Thyroid gland (tissue), 4 donors: Measurements from ENCODE around the gene ASAP2.

Experiments
- CTCF ChIP-seq, 6 experiments: fragments of 200-600 bp in 3 of 6; fragments of 450-650 bp in 3 of 6; sonication (generic) in 3 of 6; IDR thresholded peaks; one replicate each; pipeline ENCODE4 v1.5.1; 2016 to 2019; ENCODE audit warnings: antibody characterized with exemption in 6 of 6, mild to moderate bottlenecking in 2 of 6, inconsistent platforms in 1 of 6, moderate library complexity in 1 of 6
- POLR2A ChIP-seq, 2 donors: fragments of 450-650 bp; IDR thresholded peaks; one replicate each; pipeline ENCODE4 v1.6.1; 2017; ENCODE audit warnings: antibody characterized with exemption in 2 of 2, mild to moderate bottlenecking in 2 of 2, moderate library complexity in 1 of 2

GRCh38 chr2:9315280-9315847, 108.8 kb downstream of the ASAP2 start:
- TF ChIP-seq CTCF (IDR thresholded peaks at IDR 0.05): no peak
- TF ChIP-seq POLR2A (IDR thresholded peaks at IDR 0.05): peak in 1 of 2 donors; percentile 10
